Breast epithelium (tissue), 3 donors: Measurements from ENCODE around the gene POU4F1.

ENCODE experiments used
- CTCF ChIP-seq, 3 donors: fragments of 450-650 bp; IDR thresholded peaks; one replicate each; pipeline ENCODE4 v1.5.1; 2016 to 2017; ENCODE audit warnings: antibody characterized with exemption in 3 of 3, mild to moderate bottlenecking in 3 of 3, moderate library complexity in 3 of 3
- POLR2AphosphoS5 ChIP-seq, 3 donors: sonication (generic); formaldehyde crosslinking; IDR thresholded peaks; one replicate each; pipeline ENCODE4 v1.6.1; 2017; ENCODE audit warnings: antibody characterized with exemption in 3 of 3

- TF ChIP-seq CTCF (IDR thresholded peaks at IDR 0.05) (no peak), POLR2AphosphoS5 (IDR thresholded peaks at IDR 0.05) (no peak)
Measured at GRCh38 chr13:78572459-78572858, 30.9 kb downstream of the POU4F1 start.
